Duodenal mucosa (tissue), 2 donors: ENCODE results near the gene YJU2.
A peak's percentile ranks its signal among the peaks of the same experiment; 100 is the strongest.
"Not testable (repeated sequence)": the region's sequence is repeated elsewhere in the genome, so short reads cannot be mapped to it uniquely, and the experiment has no call there.

ENCODE experiments used
- H3K27ac ChIP-seq: one replicate; pipeline ENCODE4 v1.7.0; 2013; ENCODE audit warnings: low read depth, low read length
- H3K27me3 ChIP-seq, 2 donors: one replicate each; pipeline ENCODE4 v1.7.0; 2013; ENCODE audit warnings: low read length in 2 of 2, control low read depth in 1 of 2; ENCODE audit not compliant: insufficient read depth in 2 of 2, control insufficient read depth in 1 of 2
- H3K36me3 ChIP-seq, 2 donors: one replicate each; pipeline ENCODE4 v1.7.0; 2013; ENCODE audit warnings: low read length in 2 of 2, control low read depth in 1 of 2; ENCODE audit not compliant: insufficient read depth in 2 of 2, control insufficient read depth in 1 of 2
- H3K4me1 ChIP-seq, 2 donors: one replicate each; pipeline ENCODE4 v1.7.0; 2013; ENCODE audit warnings: low read length in 2 of 2, control low read depth in 1 of 2; ENCODE audit not compliant: insufficient read depth in 2 of 2, control insufficient read depth in 1 of 2
- H3K4me3 ChIP-seq, 2 donors: one replicate each; pipeline ENCODE4 v1.7.0; 2013; ENCODE audit warnings: low read length in 2 of 2, low read depth in 1 of 2
- H3K9ac ChIP-seq, 2 donors: one replicate each; pipeline ENCODE4 v1.7.0; 2013; ENCODE audit warnings: low read length in 2 of 2, low read depth in 1 of 2
- H3K9me3 ChIP-seq, 2 donors: one replicate each; pipeline ENCODE4 v1.7.0; 2013; ENCODE audit warnings: low read length in 2 of 2, control low read depth in 1 of 2; ENCODE audit not compliant: control insufficient read depth in 1 of 2

Gene YJU2

GRCh38 chr19:4267101-4267900, 20.4 kb downstream of the YJU2 start:
- peak overlapping the region; percentile 14 for H3K27ac ChIP-seq
- no peaks in the 10 kb centered on the region for H3K27me3 ChIP-seq
- H3K4me1 ChIP-seq: peaks cover 7 to 11% of the 10 kb centered on the region in 2 donors
- no peak overlapping the region for H3K9ac ChIP-seq
- H3K9me3 ChIP-seq: no peaks in the 10 kb centered on the region
- H3K4me3 ChIP-seq: no peak overlapping the region
- H3K36me3 ChIP-seq: peaks cover 18 to 60% of the 10 kb centered on the region in 2 donors

GRCh38 chr19:4267901-4268815, 21.3 kb downstream of the YJU2 start:
- peak overlapping the region in 1 of 2 donors; percentile 10 for H3K9ac ChIP-seq
- H3K36me3 ChIP-seq: peaks cover 18 to 52% of the 10 kb centered on the region in 2 donors

DNA sequence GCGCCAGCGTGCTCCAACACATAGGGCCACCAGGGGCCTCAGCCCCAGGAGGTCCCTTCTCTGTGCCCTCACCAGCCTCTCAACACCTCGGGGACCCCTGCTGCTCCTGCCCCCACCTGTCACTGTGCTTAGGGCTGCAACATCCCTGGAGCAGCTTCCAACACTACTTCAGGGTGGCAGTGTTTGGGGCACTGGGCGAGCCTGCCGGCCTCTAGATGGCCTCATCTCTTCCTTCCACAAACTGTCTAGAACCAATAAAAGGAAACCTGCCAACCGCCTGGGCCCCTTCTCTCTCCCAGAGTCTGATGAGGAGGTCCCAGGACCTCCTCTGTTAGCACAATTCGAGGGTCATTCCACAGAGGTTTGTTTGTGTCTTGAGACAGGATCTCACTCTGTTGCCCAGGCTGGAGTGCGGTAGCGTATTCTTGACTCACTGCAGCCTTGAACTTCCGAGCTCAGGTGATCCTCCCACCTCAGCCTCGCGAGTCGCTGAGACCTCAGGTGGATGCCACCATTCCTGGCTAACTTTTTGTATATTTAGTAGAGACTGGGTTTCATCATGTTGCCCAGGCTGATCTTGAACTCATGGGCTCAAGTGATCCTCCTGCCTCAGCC, 22.0 kb downstream of the YJU2 start:
- H3K4me3 ChIP-seq: no peak overlapping the region
- peak overlapping the region in 1 of 2 donors; percentile 10 for H3K9ac ChIP-seq
- no peak overlapping the region for H3K27ac ChIP-seq
- H3K9me3 ChIP-seq: no peaks in the 10 kb centered on the region
- no peaks in the 10 kb centered on the region for H3K27me3 ChIP-seq
- peaks cover 18 to 49% of the 10 kb centered on the region in 2 donors for H3K36me3 ChIP-seq
- H3K4me1 ChIP-seq: peaks cover 7 to 11% of the 10 kb centered on the region in 2 donors

More at GRCh38 chr19:4267901-4268815, 21.3 kb downstream of the YJU2 start:
- H3K27ac ChIP-seq: peak overlapping the region; percentile 14
- H3K27me3 ChIP-seq: no peaks in the 10 kb centered on the region
- H3K9me3 ChIP-seq: no peaks in the 10 kb centered on the region
- peaks cover 7 to 11% of the 10 kb centered on the region in 2 donors for H3K4me1 ChIP-seq
- H3K4me3 ChIP-seq: no peak overlapping the region

DNA sequence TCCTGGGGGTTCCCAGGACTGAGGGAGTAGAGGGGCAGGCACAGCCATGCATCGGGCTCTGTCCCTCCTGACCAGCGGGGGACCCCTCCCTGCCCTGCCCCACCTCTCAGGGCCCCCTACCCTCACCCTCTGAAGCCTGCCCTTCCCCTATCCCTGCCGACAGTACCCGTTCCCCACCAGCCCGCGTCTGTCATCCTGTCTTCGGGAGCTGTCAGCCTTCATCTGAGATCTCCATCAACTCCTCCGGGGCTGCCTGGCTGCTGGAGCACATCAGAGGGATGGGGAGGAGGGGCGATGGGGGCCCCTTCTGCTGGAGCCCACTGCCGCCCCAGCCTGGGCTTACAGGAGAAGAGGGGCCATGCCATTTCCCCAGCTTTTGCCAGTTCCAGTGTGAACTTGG, 26.0 kb downstream of the YJU2 start:
- peaks cover 10 to 21% of the 10 kb centered on the region in 2 donors for H3K36me3 ChIP-seq
- H3K27me3 ChIP-seq: peaks cover 2 to 6% of the 10 kb centered on the region in 2 donors
- no peaks in the 10 kb centered on the region for H3K9me3 ChIP-seq
- H3K4me1 ChIP-seq: peaks cover 7% of the 10 kb centered on the region in 2 donors
- H3K9ac ChIP-seq: no peak overlapping the region
- H3K27ac ChIP-seq: no peak overlapping the region
- H3K4me3 ChIP-seq: no peak overlapping the region

DNA sequence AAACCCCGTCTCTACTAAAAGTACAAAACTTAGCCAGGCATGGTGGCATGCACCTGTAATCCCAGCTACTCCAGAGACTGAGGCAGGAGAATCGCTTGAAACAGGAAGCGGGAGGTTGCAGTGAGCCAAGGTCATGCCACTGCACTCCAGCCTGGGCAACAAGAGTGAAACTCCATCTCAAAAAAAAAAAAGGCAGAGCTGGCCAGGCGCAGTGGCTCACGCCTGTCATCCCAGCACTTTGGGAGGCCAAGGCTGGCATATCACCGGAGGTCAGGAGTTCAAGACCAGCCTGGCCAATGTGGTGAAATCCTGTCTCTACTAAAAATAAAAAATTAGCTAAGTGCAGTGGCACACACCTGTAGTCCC, 27.4 kb downstream of the YJU2 start:
- not testable (repeated sequence) for H3K9ac ChIP-seq, H3K4me3 ChIP-seq, H3K9me3 ChIP-seq

GRCh38 chr19:4277191-4277696, 30.4 kb downstream of the YJU2 start:
- H3K27ac ChIP-seq: no peak overlapping the region
- peaks cover 26 to 29% of the 10 kb centered on the region in 2 donors for H3K27me3 ChIP-seq
- H3K36me3 ChIP-seq: no peaks in the 10 kb centered on the region
- H3K9me3 ChIP-seq: no peaks in the 10 kb centered on the region
- no peak overlapping the region for H3K9ac ChIP-seq
- no peak overlapping the region for H3K4me3 ChIP-seq
- H3K4me1 ChIP-seq: peaks cover 0 to 4% of the 10 kb centered on the region in 2 donors

More for the DNA sequence above, 27.4 kb downstream of the YJU2 start:
- H3K36me3 ChIP-seq, H3K27ac ChIP-seq, H3K4me1 ChIP-seq: not testable (repeated sequence)
- peaks cover 10 to 11% of the 10 kb centered on the region in 2 donors for H3K27me3 ChIP-seq

- peaks cover 29 to 33% of the 10 kb centered on the region in 2 donors for H3K27me3 ChIP-seq
- H3K9ac ChIP-seq: no peak overlapping the region
- peaks cover 0 to 4% of the 10 kb centered on the region in 2 donors for H3K4me1 ChIP-seq
- H3K9me3 ChIP-seq: no peaks in the 10 kb centered on the region
- H3K27ac ChIP-seq: no peak overlapping the region
- H3K4me3 ChIP-seq: no peak overlapping the region
- no peaks in the 10 kb centered on the region for H3K36me3 ChIP-seq
Measured at GRCh38 chr19:4278010-4278409, 31.1 kb downstream of the YJU2 start.

DNA sequence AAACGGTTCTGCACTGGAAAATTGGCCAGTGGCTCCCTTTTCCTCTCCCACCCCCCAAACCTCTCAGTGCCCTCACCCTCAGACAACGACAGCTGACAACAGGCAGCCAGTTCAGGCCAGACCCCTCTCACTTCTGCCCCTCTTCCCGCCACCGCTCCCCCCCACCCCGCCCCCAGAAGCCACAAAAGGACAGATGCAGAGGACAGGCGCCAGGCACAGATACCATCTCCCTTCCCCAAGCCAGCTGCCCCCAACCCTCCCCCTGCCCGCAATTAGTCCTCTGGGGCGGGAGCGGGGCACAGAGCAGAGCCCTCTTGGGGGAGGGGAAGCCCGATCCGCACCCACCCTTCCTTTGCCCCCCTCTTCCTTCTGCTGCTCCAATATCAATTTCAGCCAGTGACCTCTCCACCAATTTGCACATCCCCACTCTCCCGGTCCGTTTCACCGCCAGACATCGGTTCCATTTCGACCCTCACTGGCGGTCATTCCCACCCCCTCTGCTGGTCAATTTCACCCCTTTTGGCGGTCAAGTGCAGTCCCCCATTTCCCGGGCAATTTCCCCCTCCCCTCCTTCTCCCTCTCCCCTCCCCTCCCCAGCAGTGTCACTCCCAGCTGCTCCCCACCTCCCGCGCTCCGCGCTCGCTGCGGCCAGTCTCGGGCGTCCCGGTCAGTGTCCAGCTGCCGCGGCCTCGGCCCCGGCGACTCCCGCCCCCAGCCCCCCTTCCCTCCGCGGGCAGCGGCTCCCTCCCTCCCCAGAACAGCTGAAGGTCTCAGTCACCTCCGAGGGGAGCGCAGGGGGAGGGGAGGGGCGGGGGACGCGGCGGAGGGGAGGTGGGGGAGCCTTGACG, 31.8 kb downstream of the YJU2 start, which contains the start of gene SHD:
Gene SHD, plus strand, starts transcription at position 848 of the 848 bp plus-strand sequence. CDS start 798 bp downstream, outside the sequence.
- Histone ChIP-seq H3K9me3 (no peaks in the 10 kb centered on the region), H3K4me1 (peaks cover 0 to 4% of the 10 kb centered on the region in 2 donors), H3K36me3 (no peaks in the 10 kb centered on the region), H3K27me3 (peaks cover 32 to 35% of the 10 kb centered on the region in 2 donors), H3K27ac (no peak within 1 kb of the TSS), H3K4me3 (no peak within 1 kb of the TSS), H3K9ac (no peak within 1 kb of the TSS)

- no peak overlapping the region for H3K27ac ChIP-seq
- no peaks in the 10 kb centered on the region for H3K9me3 ChIP-seq
- H3K4me3 ChIP-seq: no peak overlapping the region
- H3K9ac ChIP-seq: no peak overlapping the region
- H3K27me3 ChIP-seq: peaks cover 32 to 35% of the 10 kb centered on the region in 2 donors
- peaks cover 0 to 4% of the 10 kb centered on the region in 2 donors for H3K4me1 ChIP-seq
- no peaks in the 10 kb centered on the region for H3K36me3 ChIP-seq
Measured at GRCh38 chr19:4279267-4279529, 32.3 kb downstream of the YJU2 start.
